ENCODE measurements around the gene DGKH. TPM values are rescaled to one million over a fixed set of nuclear protein-coding genes. Genes with fewer than 3 reads are reported as not detected.

Gene DGKH, protein sequence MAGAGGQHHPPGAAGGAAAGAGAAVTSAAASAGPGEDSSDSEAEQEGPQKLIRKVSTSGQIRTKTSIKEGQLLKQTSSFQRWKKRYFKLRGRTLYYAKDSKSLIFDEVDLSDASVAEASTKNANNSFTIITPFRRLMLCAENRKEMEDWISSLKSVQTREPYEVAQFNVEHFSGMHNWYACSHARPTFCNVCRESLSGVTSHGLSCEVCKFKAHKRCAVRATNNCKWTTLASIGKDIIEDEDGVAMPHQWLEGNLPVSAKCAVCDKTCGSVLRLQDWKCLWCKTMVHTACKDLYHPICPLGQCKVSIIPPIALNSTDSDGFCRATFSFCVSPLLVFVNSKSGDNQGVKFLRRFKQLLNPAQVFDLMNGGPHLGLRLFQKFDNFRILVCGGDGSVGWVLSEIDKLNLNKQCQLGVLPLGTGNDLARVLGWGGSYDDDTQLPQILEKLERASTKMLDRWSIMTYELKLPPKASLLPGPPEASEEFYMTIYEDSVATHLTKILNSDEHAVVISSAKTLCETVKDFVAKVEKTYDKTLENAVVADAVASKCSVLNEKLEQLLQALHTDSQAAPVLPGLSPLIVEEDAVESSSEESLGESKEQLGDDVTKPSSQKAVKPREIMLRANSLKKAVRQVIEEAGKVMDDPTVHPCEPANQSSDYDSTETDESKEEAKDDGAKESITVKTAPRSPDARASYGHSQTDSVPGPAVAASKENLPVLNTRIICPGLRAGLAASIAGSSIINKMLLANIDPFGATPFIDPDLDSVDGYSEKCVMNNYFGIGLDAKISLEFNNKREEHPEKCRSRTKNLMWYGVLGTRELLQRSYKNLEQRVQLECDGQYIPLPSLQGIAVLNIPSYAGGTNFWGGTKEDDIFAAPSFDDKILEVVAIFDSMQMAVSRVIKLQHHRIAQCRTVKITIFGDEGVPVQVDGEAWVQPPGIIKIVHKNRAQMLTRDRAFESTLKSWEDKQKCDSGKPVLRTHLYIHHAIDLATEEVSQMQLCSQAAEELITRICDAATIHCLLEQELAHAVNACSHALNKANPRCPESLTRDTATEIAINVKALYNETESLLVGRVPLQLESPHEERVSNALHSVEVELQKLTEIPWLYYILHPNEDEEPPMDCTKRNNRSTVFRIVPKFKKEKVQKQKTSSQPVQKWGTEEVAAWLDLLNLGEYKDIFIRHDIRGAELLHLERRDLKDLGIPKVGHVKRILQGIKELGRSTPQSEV
- total RNA-seq: 26.6 TPM

DNA sequence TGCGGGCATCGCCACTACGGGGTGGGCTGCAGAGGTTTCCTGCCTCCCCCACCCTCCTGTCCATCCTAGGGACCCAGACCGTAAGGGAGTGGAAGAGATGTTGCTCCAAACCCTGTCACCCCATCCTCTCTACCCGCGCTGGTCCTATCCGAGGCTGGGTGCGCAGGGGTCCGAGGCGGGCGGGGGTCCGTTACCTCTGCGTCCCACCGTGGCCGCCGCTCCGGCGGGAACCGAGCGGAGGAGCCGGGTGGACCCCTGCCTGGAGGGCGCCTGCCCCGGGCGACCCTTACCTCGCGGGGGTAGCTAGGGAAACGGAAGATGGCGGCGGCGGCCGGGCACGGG, at the start of gene DGKH:
Gene DGKH (plus strand): TSS at position 307 of the 342 bp plus-strand sequence. CDS start 126 bp downstream, outside the sequence.

DNA sequence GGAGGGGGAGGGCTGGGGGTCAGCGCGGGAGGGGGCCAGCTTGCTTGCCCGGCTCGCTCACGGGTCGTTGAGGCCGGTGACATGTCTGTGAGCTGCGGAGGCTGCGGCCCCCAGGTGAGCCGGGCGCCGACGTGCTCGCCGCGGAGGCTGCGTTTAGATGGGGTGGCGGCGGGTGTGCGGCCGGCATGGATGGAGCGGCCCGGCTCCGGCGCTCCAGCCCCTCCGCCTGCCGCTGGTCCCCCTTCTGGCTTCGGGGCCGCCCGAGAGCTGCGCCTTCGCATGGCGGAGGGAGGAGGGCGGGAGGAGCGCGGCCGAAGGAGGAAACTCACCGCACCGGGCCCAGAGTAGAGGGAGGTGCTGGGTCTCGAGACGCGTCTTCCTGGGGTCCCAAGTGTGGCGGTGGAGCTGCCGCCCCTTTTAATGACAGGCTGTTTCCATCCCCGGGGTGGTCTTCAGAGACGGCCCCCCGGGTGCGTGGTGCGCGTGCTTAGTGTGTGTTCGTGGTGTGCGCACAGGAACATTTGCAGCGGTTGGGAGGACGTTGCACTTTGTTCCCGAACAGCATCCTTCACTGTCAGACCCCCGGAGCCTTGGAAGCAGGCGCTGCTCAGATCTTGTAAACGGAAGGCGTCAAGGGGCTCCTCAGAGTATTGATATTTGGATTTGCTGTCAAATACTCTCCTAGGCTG, 223.8 kb downstream of the DGKH start, which contains the start of gene AKAP11:
Gene AKAP11 (plus strand): TSS at position 38 of the 689 bp plus-strand sequence. CDS start 14,197 bp downstream, outside the sequence.

Small RNAs within 50 kb of the gene (small RNA-seq; reads per million reads assigned to genes)
- not detected for gene RPS28P8 (ENCODE audit: low replicate concordance)

Other genes starting within 250 kb of the DGKH start
- gene VWA8, start 87.5 kb upstream of the DGKH start, total RNA-seq: 33.8 TPM
- 107 TPM for gene AKAP11, start 223.5 kb downstream of the DGKH start, total RNA-seq